Raji (cell line): Measurements from ENCODE around the gene KIF19.

ENCODE experiments used
- POLR2A ChIP-seq: IDR thresholded peaks from 2 replicates; pipeline ENCODE4 v1.6.1; 2011; ENCODE audit warnings: low read depth, low read length, control low read depth; ENCODE audit not compliant: insufficient read depth

KIF19 gene

DNA sequence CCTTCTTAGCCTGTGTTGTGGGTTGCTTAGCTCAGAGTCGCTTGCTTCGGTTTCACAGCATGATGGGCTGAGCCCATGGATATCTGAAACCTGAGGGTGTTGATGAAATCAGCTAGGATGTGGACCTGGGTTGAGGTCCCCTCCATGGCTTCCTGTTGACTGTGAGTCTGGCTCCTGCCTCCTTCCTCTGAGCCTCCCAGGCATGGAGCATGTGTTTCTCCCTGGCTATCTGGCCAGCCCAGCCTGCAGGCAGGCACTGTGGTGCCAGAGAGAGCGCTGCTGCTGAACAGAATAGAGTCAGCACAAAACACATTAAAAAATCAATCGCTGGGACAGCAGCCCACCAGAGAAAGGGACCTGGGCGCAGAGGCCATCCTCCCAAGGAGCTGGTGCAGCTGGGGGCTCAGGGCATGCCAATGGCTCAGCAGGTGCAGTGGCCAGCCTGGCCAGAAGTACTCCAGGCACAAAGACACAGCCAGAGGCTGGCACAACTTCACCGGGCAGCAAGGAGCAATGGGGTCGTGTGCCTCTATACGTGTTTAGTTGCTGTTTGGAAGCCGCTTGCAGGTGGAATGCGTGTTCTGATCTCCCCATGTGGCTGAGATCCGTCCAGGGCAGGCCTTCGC lies 77.6 kb downstream of the KIF19 start:
- TF ChIP-seq POLR2A: no peak

DNA sequence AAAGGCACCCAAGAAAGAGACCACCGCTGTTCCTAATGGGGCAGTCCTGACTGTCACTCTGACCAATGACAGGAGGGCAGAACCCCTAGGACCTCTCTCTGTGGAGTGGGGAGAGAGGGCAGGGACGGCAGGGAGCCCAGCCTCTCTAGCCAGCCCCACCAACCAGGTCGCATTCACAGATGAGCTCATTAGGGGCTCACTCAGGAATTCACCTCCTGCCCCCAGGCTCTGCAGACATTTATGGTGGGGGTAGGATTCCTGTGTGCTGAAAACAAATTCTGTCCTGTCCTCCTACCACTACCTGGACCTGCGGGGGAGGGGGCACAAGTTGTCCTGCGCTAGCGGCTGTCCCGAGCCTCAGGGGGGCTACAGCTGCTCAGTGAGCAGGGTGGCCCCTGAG lies 78.2 kb downstream of the KIF19 start:
- TF ChIP-seq POLR2A: no peak

DNA sequence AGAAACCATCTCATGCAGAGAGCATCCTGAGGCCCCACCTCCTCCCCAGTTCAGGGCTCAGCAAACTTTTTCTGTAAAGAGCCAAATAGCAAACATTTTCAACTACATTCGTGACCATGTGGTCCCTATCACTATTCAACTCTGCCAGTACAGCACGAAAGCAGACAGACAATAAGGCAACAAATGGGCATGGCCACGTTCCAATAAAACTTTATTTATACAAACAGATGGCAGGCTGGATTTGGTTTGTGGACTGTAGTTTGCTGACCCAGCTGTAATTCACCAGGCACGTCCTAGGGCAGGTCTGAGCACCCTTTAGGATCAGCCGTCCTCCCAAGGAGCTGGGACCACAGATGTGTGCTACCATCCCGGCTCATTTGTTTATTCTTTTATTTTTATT lies 78.8 kb downstream of the KIF19 start:
- no peak for TF ChIP-seq POLR2A
